Smooth muscle cell (in vitro differentiated cells): ENCODE results near the gene C2CD4B. TPM values are rescaled to one million over a fixed set of nuclear protein-coding genes. Genes with fewer than 3 reads are reported as not detected.

ENCODE experiments used
- DNase-seq: peaks from one replicate; lab custom pipeline; 2025; ENCODE audit not compliant: unreplicated experiment; lab: John Stamatoyannopoulos, UW
- H2AFZ ChIP-seq: fragments of 200-600 bp; sonication (generic); 2 replicates; pipeline ENCODE4 v1.6.0; 2016; ENCODE audit warnings: antibody characterized with exemption, low read depth, mild to moderate bottlenecking
- H3F3A ChIP-seq: fragments of 200-600 bp; sonication (generic); 2 replicates; pipeline ENCODE4 v1.6.0; 2017; ENCODE audit warnings: antibody characterized with exemption, low read depth
- H3K27ac ChIP-seq: fragments of 200-600 bp; sonication (generic); 2 replicates; pipeline ENCODE4 v1.5.1; 2016; ENCODE audit warnings: low read depth, mild to moderate bottlenecking
- H3K27me3 ChIP-seq: fragments of 200-600 bp; sonication (generic); 2 replicates; pipeline ENCODE4 v1.6.1; 2016; ENCODE audit warnings: low read depth, mild to moderate bottlenecking
- H3K36me3 ChIP-seq: fragments of 200-600 bp; sonication (generic); 2 replicates; pipeline ENCODE4 v1.5.1; 2016; ENCODE audit warnings: low read depth
- H3K4me1 ChIP-seq: fragments of 200-600 bp; sonication (generic); 2 replicates; pipeline ENCODE4 v1.5.1; 2016; ENCODE audit warnings: low read depth
- H3K4me2 ChIP-seq: fragments of 200-600 bp; sonication (generic); 2 replicates; pipeline ENCODE4 v1.6.0; 2016; ENCODE audit warnings: mild to moderate bottlenecking
- H3K4me3 ChIP-seq: fragments of 200-600 bp; sonication (generic); 2 replicates; pipeline ENCODE4 v1.5.1; 2016; ENCODE audit warnings: mild to moderate bottlenecking
- H3K79me2 ChIP-seq: fragments of 200-600 bp; sonication (generic); 2 replicates; pipeline ENCODE4 v1.6.0; 2016; ENCODE audit warnings: low read depth, mild to moderate bottlenecking
- H3K9ac ChIP-seq: fragments of 200-600 bp; sonication (generic); 2 replicates; pipeline ENCODE4 v1.6.0; 2016; ENCODE audit warnings: low read depth
- H3K9me3 ChIP-seq: fragments of 200-600 bp; sonication (generic); replicated peaks from 2 replicates; pipeline ENCODE4 v1.5.1; 2016; ENCODE audit warnings: low read depth
- H4K20me1 ChIP-seq: fragments of 200-600 bp; sonication (generic); 2 replicates; pipeline ENCODE4 v1.6.0; 2016; ENCODE audit warnings: low read depth
- WGBS: methylation state at CpG from one replicate; pipeline ENCODE4 v1.1.7; 2016; ENCODE audit warnings: low lambda C conversion rate; 5-methylcytosine and 5-hydroxymethylcytosine counted together
- polyA plus RNA-seq: library from polyadenylated mRNA; unstranded; fragments of >200 nt; fragmentation: Nextera tagmentation; extraction: Ambion mirVana; gene quantifications from 2 replicates; pipeline ENCODE4 v1.2.1, GENCODE V29; 2016
- total RNA-seq: library from RNA; depleted of rRNA; stranded (reverse); fragments of >200 nt; gene quantifications from 2 replicates; pipeline ENCODE4 v1.2.3, GENCODE V29; 2014
- TF ChIP-seq, protein P1 (sequence below): fragments of 200-600 bp; sonication (generic); IDR thresholded peaks from 2 replicates; pipeline ENCODE4 v1.5.1; 2017; ENCODE audit warnings: borderline replicate concordance, mild to moderate bottlenecking, antibody characterized with exemption; ENCODE audit not compliant: insufficient read depth, poor library complexity, severe bottlenecking

The C2CD4B gene
- total and polyA plus RNA-seq, 2 experiments from 2014 or later, result 0.71 to 0.81 TPM

DNA sequence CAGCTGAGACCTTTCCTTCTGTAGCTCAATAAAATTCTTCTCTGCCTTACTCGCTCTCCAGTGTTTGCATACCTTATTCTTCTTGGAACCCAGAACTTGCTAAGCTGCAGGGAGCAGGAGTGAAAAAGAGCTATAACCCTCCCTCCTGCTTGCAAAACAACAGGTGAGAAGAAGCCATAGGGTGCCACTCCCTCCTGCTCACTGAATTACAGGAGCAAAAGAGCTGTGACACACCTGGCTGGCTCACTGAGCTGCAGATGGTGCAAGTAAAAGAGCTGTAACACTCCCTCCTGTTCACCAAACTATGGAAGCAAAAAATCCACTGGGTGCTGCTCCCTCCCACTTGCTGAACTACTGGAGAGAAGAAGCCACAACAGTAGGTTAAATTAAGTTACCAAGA lies 44.2 kb upstream of the C2CD4B start:
- Histone ChIP-seq H3K9ac (no peak overlapping the region), H3K36me3 (no peaks in the 10 kb centered on the region), H3F3A (no peaks in the 10 kb centered on the region), H3K9me3 (peaks cover 4% of the 10 kb centered on the region), H3K4me1 (no peaks in the 10 kb centered on the region), H4K20me1 (no peaks in the 10 kb centered on the region), H2AFZ (no peak overlapping the region), H3K27ac (peak overlapping the region; percentile 65), H3K4me3 (peak overlapping the region; percentile 4), H3K27me3 (no peaks in the 10 kb centered on the region), H3K4me2 (peak overlapping the region; percentile 39), H3K79me2 (no peaks in the 10 kb centered on the region)
- TF ChIP-seq, protein P1, sequence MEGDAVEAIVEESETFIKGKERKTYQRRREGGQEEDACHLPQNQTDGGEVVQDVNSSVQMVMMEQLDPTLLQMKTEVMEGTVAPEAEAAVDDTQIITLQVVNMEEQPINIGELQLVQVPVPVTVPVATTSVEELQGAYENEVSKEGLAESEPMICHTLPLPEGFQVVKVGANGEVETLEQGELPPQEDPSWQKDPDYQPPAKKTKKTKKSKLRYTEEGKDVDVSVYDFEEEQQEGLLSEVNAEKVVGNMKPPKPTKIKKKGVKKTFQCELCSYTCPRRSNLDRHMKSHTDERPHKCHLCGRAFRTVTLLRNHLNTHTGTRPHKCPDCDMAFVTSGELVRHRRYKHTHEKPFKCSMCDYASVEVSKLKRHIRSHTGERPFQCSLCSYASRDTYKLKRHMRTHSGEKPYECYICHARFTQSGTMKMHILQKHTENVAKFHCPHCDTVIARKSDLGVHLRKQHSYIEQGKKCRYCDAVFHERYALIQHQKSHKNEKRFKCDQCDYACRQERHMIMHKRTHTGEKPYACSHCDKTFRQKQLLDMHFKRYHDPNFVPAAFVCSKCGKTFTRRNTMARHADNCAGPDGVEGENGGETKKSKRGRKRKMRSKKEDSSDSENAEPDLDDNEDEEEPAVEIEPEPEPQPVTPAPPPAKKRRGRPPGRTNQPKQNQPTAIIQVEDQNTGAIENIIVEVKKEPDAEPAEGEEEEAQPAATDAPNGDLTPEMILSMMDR, result no peak
- WGBS, result 77% methylated on average over 1 of the region's 1 CpG
- DNase-seq, result no peak

DNA sequence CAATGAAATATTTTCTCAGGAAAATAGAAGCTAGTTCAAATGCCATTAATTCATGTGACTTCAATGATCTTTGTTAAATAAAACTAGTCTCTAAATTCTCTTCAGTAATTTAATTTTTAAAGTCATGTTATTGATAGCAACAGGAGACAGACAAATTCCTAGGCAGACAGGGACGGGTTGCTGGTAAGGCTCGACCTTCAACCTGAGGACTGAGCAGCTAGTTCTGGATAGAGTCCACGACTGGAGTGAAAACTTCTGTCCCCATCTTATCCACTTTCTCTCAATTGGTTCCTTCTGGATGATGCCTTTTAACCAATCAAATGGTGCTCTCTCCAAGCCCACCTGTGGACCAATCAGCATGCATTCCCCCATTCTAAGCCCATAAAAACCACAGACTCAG lies 43.8 kb upstream of the C2CD4B start:
- Histone ChIP-seq H3K27me3 (no peaks in the 10 kb centered on the region), H3K4me2 (no peak overlapping the region), H3K4me3 (no peak overlapping the region), H3K9ac (no peak overlapping the region), H3K36me3 (no peaks in the 10 kb centered on the region), H3K27ac (peak overlapping the region; percentile 65), H3K4me1 (no peaks in the 10 kb centered on the region), H3K9me3 (peaks cover 4% of the 10 kb centered on the region), H2AFZ (no peak overlapping the region), H4K20me1 (no peaks in the 10 kb centered on the region), H3F3A (no peaks in the 10 kb centered on the region), H3K79me2 (no peaks in the 10 kb centered on the region)
- DNase-seq, result no peak
- 79% methylated on average over 3 of the region's 3 CpGs for WGBS
- TF ChIP-seq, protein P1, result no peak

DNA sequence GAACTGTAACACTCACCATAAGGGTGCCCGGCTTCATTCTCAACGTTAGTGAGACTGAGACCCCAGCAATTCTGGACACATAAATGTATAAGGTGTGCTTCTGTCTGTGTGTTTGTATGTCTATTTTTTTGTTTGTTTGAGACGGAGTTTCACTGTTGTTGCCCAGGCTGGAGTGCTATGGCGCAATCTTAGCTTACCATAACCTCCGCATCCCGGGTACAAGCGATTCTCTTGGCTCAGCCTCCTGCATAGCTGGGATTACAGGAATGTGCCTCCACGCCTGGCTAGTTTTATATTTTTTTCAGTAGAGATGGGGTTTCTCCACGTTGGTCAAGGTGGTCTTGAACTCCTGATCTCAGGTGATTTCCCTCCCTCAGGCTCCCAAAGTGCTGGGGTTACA lies 43.3 kb upstream of the C2CD4B start:
- TF ChIP-seq, protein P1, result no peak
- Histone ChIP-seq H2AFZ (no peak overlapping the region), H3K27me3 (no peaks in the 10 kb centered on the region), H3K4me1 (no peaks in the 10 kb centered on the region), H3K27ac (peak overlapping the region; percentile 47), H3K9ac (no peak overlapping the region), H3K79me2 (no peaks in the 10 kb centered on the region), H4K20me1 (no peaks in the 10 kb centered on the region), H3F3A (no peaks in the 10 kb centered on the region), H3K36me3 (no peaks in the 10 kb centered on the region), H3K4me2 (no peak overlapping the region), H3K4me3 (no peak overlapping the region), H3K9me3 (peaks cover 4% of the 10 kb centered on the region)
- WGBS, result 90% methylated on average over 9 of the region's 9 CpGs
- no peak for DNase-seq

DNA sequence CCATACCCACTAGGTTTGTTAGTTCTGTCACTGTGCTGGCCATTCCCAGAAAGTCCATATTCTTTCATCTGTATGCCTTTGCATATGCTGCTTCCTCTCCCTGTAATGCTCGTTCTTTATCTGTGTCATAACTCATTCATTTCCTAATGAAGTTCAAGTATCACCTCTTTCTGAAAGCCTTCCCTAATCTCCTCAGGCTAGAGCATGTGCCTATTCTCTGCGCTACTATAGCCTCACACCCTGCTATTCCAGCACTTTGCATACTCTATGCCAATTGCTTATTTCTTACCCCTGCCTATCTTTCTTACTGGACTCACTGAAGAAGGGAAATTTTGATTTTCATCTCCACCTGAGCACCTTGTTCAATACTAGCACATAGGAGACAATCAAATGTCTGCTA lies 25.6 kb upstream of the C2CD4B start:
- H3K9me3 ChIP-seq, result no peaks in the 10 kb centered on the region
- H3K27ac ChIP-seq, result no peak overlapping the region
- no peak overlapping the region for H3K4me2 ChIP-seq
- H3K4me3 ChIP-seq, result no peak overlapping the region
- H4K20me1 ChIP-seq, result no peaks in the 10 kb centered on the region
- H3K79me2 ChIP-seq, result no peaks in the 10 kb centered on the region
- H2AFZ ChIP-seq, result no peak overlapping the region
- no peaks in the 10 kb centered on the region for H3K36me3 ChIP-seq
- TF ChIP-seq, protein P1, result no peak
- no peaks in the 10 kb centered on the region for H3F3A ChIP-seq
- 71% methylated on average over 2 of the region's 2 CpGs for WGBS
- H3K4me1 ChIP-seq, result peaks cover 5% of the 10 kb centered on the region
- H3K9ac ChIP-seq, result no peak overlapping the region
- peaks cover 12% of the 10 kb centered on the region for H3K27me3 ChIP-seq
- no peak for DNase-seq
